SK-N-MC (cell line): ENCODE data around the gene ZDHHC16.

ENCODE experiments used
- EZH2 ChIP-seq: fragments of 200-600 bp; sonication (generic); IDR thresholded peaks from one replicate; pipeline ENCODE4 v1.6.1; 2017; ENCODE audit warnings: antibody characterized with exemption
- POLR2AphosphoS5 ChIP-seq: IDR thresholded peaks from 2 replicates; pipeline ENCODE4 v1.6.1; 2012; ENCODE audit warnings: mild to moderate bottlenecking, low read depth, low read length, borderline replicate concordance

- TF ChIP-seq EZH2 (no peak), POLR2AphosphoS5 (no peak)
Observed at GRCh38 chr10:97464226-97464625, 18.3 kb downstream of the ZDHHC16 start.
